Erythroblast (primary cell): ENCODE measurements around the gene OR1F1.

Source experiments
- GATA1 ChIP-seq: IDR thresholded peaks from 2 replicates; pipeline ENCODE4 v1.6.1; 2011; ENCODE audit warnings: low read depth, mild to moderate bottlenecking, control low read depth, low read length, moderate library complexity
- POLR2A ChIP-seq: IDR thresholded peaks from 2 replicates; pipeline ENCODE4 v1.6.1; 2011; ENCODE audit warnings: mild to moderate bottlenecking, low read length

GRCh38 chr16:3246002-3246401 lies 58.0 kb downstream of the OR1F1 start:
- TF ChIP-seq POLR2A: no peak
- no peak for TF ChIP-seq GATA1
